Fibroblast of skin of right biceps (primary cell): ENCODE data around the gene MT1X.

ENCODE experiments used
- DNase-seq: peaks from one replicate; pipeline ENCODE4 v3.0.0-alpha.2; 2013

MT1X gene

DNA sequence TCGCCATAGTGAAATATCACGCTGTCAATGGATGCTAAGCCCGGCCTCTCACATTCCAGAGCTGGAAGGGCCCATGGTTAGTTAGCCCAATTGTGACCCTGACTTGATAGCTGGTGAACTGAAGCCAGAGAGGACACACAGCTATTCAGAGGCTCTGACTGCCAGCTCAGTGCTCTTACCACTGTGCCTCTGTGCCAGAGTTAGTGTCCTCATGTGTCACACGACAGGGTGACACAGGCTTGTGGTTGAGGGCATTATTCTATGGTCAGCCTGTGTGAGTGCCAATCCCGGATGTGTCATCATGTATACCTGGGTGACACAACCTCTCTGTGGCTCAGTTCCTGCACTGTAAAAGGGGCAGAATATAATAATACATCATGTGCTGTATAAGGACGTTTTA is 2.5 kb upstream of the MT1X start:
- DNase-seq, result no peak

GRCh38 chr16:56682703-56683397 is 580 bp downstream of the MT1X start:
- DNase-seq, result no peak

DNA sequence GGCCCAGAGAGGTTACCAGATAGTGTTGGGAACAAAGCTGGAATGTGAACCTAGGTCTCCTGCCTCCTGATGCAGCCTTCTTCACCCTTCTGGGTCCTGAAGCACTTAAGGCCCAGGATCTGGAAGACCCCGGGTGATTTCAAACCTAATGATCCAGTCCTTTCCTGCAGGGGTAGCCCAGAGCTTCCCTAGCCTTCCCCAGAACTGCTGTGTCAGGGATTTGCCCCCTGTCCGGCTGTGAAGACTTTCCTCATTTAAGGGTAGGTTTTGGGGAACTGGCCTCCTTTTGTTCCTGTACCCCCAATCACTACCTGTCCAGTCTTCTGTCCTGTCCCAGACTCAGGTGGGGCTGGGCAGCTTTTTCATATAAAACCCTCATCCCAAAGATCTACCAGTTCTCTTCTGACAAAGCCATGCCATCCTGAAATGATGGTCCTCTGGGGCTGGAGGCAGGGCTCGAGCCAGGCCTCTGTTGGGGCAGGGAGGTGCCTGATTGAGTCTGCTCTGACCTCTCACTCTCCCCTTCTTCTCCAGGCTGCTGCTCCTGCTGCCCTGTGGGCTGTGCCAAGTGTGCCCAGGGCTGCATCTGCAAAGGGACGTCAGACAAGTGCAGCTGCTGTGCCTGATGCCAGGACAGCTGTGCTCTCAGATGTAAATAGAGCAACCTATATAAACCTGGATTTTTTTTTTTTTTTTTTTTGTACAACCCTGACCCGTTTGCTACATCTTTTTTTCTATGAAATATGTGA is 1.3 kb downstream of the MT1X start:
- no peak for DNase-seq

GRCh38 chr16:56684256-56684925 is 2.1 kb downstream of the MT1X start:
- no peak for DNase-seq

GRCh38 chr16:56684926-56685590 is 2.8 kb downstream of the MT1X start:
- DNase-seq, result no peak

- no peak for DNase-seq
These were observed 4.5 kb downstream of the MT1X start for GRCh38 chr16:56686758-56687157.

- DNase-seq, result no peak
These were observed 6.5 kb downstream of the MT1X start for GRCh38 chr16:56688762-56689161.

DNA sequence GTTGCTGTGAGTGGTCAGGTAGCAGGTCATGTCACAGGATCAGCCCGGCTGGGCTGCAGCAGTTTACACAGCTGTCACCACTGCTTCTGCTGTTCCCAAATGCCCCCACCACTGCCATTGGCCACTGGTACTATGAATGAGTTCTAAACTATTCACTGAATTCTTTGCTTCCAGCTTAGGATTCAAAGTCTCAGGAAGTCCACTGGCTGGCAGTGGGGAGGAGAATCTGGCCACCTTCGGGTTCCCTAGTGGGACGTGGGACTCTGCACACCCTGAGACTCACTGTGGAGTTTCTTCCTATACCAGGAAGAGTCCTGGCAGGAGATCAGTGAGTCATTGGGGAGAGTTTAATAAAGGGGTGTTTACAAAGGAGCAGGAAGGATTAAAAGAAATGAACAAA is 6.9 kb downstream of the MT1X start:
- DNase-seq, result no peak

DNA sequence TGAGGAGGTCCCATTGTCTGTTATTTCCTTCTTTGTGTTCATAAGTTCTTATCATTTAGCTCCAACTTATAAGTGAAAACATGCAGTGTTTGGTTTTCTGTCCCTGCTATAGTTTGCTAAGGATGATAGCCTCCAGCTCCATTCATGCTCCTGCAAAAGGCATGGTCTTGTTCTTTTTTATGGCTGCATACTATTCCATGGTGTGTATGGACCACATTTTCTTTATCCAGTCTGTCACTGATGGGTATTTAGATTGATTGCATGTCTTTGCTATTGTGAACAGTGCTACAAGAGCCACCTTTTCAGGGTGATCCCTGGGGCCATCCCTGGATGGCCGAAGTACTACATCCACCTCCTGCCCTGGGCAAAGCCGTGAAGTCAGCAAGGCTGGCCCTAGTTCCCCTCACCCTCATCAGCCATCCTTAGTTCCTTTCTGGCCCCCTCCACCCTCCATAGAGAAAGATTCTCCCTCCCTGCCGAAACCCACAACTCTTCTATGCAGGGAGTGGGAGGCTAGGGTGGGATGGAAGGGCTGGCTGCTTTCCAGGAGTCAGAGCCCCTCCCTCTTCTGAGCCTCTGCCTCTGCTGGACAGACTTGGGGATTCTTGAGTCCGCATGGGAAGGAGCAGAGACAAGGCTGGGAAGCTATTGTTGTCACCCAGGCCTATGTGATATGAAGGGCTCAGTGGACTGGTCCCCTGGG is 8.3 kb downstream of the MT1X start:
- no peak for DNase-seq

GRCh38 chr16:56691885-56692284 is 9.6 kb downstream of the MT1X start:
- peak; percentile 45 for DNase-seq

DNA sequence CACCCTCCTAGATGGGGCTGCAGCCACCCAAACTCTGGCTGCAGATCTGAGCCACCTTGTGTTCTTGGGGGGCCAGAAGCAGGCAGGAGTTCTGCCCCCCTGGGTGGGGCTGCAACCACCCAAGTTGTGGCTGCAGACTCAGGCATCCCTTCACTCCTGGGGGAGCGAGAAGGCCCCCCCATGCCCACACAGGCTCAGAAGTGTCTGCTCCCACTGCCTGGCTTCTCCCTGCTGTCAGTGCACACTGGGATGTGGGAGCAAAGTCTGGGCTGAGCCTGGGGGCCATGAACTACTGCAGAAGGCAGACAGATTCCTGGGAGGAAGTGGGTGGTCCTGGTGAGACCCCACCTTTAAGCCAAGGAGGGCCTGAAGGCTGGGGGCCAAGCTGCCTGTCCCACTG is 13.0 kb downstream of the MT1X start:
- no peak for DNase-seq

GRCh38 chr16:56697456-56698155 is 15.3 kb downstream of the MT1X start:
- DNase-seq, result no peak

GRCh38 chr16:56700195-56700594 is 17.9 kb downstream of the MT1X start:
- DNase-seq, result no peak

DNA sequence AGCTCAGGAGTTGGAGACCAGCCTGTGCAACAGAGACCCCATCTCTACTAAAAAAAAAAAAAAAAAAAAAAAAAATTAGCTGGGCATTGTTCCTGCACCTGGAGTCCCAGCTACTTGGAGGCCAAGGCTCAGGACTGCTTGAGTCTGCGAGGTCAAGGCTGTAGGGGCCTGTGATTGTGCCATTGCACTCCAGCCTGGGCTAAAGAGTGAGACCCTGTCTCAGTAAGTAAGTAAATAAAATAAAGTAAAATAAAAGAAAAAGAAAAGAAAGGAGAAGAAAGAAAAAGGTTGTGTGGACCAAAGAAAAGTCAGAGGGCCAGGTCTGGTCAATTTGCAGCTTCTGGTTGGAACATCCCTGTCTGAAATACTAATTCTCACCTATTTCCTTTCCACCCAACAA is 18.4 kb downstream of the MT1X start:
- DNase-seq, result no peak

DNA sequence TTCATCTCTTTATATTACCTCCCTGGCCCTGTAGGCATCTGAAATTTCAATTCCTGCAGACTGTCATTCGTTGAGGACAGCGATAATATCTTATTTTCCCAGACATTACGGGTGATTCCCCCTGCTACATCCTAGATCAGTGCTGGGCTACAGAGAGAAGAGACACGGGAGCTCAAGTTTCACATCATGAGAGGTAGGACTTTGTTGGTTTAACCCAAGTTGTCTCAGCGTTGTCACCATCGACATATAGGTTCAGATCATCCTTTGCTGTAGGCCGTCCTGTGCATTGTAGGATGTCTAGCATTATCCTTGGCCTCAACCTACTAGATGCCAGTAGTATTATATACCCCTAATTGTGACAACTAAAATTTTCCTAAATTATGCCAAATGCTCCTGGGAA is 19.3 kb downstream of the MT1X start:
- DNase-seq, result no peak

- DNase-seq, result no peak
These were observed 20.6 kb downstream of the MT1X start for GRCh38 chr16:56702836-56703235.

GRCh38 chr16:56708525-56709442 is 26.5 kb downstream of the MT1X start:
- no peak for DNase-seq

DNA sequence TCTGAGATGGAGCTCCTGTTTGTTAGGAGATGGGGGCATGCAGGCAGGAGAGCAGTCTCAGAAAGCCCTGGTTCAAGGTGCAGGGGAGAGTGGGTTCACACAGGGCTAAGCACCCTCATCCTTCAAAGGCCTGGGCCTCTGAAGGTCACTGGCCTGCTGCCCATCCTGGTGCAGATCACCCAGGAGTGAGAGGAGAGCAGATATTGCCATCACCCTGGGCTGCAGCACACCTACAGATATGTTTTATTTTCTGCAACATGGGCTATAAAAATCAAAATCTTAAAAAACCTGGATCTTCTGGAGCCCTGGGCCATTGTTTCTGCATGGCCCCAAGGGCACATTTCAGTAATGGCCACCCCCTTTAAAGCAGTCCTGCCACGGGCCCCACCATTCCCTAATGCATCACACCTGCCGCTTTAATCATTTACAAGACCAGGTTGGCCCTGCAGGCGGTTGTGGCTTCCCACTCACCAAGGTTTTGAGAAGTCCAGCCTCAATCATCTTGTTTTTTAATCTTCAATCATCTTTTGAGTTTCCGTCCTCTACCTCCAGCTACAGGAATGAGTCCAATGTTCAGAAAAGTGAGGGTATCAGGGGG is 27.3 kb downstream of the MT1X start:
- no peak for DNase-seq

GRCh38 chr16:56710181-56710737 is 28.0 kb downstream of the MT1X start:
- no peak for DNase-seq

- DNase-seq, result peak; percentile 18
These were observed 29.6 kb downstream of the MT1X start for GRCh38 chr16:56711862-56712261.
